ENCODE measurements around the gene IGHMBP2. TPM values are rescaled to one million over a fixed set of nuclear protein-coding genes. Genes with fewer than 3 reads are reported as not detected.

Gene IGHMBP2
- total RNA-seq, 1 experiment from 2014 or later, result 27.8 TPM

DNA sequence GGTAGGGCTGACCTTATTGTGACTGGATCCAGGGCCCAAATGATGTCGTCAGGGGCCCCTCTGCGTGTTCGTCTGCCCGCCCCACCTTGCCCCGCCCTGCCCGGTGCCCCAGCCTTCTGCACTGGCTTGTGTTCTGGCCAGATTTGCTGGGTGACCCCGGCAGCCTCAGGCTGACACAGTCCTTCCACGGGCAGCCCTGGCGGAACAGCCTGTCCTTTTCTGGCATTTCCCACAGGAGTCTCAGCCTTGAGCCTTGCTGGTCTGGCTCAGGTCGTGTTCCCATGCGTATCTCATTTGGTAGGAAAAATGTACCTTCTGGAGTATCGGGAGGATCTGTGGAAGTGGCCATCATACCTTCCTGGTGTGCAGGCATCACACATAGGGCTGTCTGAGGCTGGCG lies 31.0 kb downstream of the IGHMBP2 start:
- Histone ChIP-seq H3K27me3 (ENCODE audit: control insufficient read depth, insufficient read depth, low read length) (no peaks in the 10 kb centered on the region), H3K9me3 (ENCODE audit: control insufficient read depth, insufficient read depth, low read depth, low read length) (no peaks in the 10 kb centered on the region), H3K27ac (ENCODE audit: low read length) (no peak overlapping the region), H3K36me3 (ENCODE audit: control insufficient read depth, insufficient read depth, low read length) (peaks cover 3% of the 10 kb centered on the region; the same call in 1 of the 2 replicates), H3K4me3 (ENCODE audit: low read depth in 2 of 2, low read length in 2 of 2) (no peak overlapping the region), H3K4me1 (ENCODE audit: control insufficient read depth, insufficient read depth, low read length) (no peaks in the 10 kb centered on the region)
- ChIA-PET CTCF (no interaction called here), POLR2A (no interaction called here)
- intact Hi-C loops (cut with micrococcal nuclease; ENCODE audit: unreplicated experiment), result no loop called here
- DNase-seq (ENCODE audit: low read depth, low spot score) (no peak), ATAC-seq (no peak)
- TF ChIP-seq POLR2AphosphoS5 (IDR thresholded peaks at IDR 0.05; ENCODE audit: low read depth, low read length), result no peak
- TF ChIP-seq TCF7L2 (IDR thresholded peaks at IDR 0.05; ENCODE audit: low read depth, low read length), result no peak
- TF ChIP-seq, protein P1, sequence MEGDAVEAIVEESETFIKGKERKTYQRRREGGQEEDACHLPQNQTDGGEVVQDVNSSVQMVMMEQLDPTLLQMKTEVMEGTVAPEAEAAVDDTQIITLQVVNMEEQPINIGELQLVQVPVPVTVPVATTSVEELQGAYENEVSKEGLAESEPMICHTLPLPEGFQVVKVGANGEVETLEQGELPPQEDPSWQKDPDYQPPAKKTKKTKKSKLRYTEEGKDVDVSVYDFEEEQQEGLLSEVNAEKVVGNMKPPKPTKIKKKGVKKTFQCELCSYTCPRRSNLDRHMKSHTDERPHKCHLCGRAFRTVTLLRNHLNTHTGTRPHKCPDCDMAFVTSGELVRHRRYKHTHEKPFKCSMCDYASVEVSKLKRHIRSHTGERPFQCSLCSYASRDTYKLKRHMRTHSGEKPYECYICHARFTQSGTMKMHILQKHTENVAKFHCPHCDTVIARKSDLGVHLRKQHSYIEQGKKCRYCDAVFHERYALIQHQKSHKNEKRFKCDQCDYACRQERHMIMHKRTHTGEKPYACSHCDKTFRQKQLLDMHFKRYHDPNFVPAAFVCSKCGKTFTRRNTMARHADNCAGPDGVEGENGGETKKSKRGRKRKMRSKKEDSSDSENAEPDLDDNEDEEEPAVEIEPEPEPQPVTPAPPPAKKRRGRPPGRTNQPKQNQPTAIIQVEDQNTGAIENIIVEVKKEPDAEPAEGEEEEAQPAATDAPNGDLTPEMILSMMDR (IDR thresholded peaks at IDR 0.05), result no peak
- TF ChIP-seq SIN3A (IDR thresholded peaks at IDR 0.05; ENCODE audit: borderline replicate concordance, insufficient read depth, low read depth, low read length), result no peak
- TF ChIP-seq, protein P2, sequence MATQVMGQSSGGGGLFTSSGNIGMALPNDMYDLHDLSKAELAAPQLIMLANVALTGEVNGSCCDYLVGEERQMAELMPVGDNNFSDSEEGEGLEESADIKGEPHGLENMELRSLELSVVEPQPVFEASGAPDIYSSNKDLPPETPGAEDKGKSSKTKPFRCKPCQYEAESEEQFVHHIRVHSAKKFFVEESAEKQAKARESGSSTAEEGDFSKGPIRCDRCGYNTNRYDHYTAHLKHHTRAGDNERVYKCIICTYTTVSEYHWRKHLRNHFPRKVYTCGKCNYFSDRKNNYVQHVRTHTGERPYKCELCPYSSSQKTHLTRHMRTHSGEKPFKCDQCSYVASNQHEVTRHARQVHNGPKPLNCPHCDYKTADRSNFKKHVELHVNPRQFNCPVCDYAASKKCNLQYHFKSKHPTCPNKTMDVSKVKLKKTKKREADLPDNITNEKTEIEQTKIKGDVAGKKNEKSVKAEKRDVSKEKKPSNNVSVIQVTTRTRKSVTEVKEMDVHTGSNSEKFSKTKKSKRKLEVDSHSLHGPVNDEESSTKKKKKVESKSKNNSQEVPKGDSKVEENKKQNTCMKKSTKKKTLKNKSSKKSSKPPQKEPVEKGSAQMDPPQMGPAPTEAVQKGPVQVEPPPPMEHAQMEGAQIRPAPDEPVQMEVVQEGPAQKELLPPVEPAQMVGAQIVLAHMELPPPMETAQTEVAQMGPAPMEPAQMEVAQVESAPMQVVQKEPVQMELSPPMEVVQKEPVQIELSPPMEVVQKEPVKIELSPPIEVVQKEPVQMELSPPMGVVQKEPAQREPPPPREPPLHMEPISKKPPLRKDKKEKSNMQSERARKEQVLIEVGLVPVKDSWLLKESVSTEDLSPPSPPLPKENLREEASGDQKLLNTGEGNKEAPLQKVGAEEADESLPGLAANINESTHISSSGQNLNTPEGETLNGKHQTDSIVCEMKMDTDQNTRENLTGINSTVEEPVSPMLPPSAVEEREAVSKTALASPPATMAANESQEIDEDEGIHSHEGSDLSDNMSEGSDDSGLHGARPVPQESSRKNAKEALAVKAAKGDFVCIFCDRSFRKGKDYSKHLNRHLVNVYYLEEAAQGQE (IDR thresholded peaks at IDR 0.05; ENCODE audit: insufficient read depth in 1 of 2, low read depth in 2 of 2, low read length in 1 of 2), result no peak
- no TSS peak for BruUV-seq (replicated peaks)
- in situ Hi-C loops (cut with HindIII; ENCODE audit: low pct_unique_long_range_greater_than_20kb, low sequenced_read_pairs), result no loop called here

DNA sequence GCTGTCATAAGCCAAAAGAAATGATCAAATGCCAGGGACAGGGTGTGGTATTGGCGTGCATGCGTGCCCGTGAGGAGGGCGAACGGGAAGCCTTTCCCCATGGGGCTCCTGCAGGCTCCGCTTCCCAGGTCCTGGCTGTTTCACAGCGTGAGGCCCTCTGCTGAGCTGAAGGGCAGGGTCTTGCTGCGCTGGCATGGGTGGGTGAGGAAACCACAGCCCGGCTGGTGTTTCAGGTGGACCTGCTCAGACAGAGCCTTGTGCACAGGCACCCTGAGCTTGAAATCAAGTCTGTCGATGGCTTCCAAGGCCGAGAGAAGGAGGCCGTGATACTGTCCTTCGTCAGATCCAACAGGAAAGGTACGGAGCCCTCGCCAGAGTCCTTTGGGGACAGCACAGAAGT lies 31.4 kb downstream of the IGHMBP2 start:
- ChIA-PET CTCF (no interaction called here), POLR2A (no interaction called here)
- Histone ChIP-seq H3K4me1 (ENCODE audit: control insufficient read depth, insufficient read depth, low read length) (no peaks in the 10 kb centered on the region), H3K27me3 (ENCODE audit: control insufficient read depth, insufficient read depth, low read length) (no peaks in the 10 kb centered on the region), H3K27ac (ENCODE audit: low read length) (no peak overlapping the region), H3K36me3 (ENCODE audit: control insufficient read depth, insufficient read depth, low read length) (peaks cover 3% of the 10 kb centered on the region; the same call in 1 of the 2 replicates), H3K4me3 (ENCODE audit: low read depth in 2 of 2, low read length in 2 of 2) (no peak overlapping the region), H3K9me3 (ENCODE audit: control insufficient read depth, insufficient read depth, low read depth, low read length) (no peaks in the 10 kb centered on the region)
- ATAC-seq, result no peak
- DNase-seq (ENCODE audit: low read depth, low spot score), result no peak
- in situ Hi-C loops (cut with HindIII; ENCODE audit: low pct_unique_long_range_greater_than_20kb, low sequenced_read_pairs) (no loop called here), intact Hi-C loops (cut with micrococcal nuclease; ENCODE audit: unreplicated experiment) (no loop called here)
- TF ChIP-seq SIN3A (IDR thresholded peaks at IDR 0.05; ENCODE audit: borderline replicate concordance, insufficient read depth, low read depth, low read length) (no peak), POLR2AphosphoS5 (IDR thresholded peaks at IDR 0.05; ENCODE audit: low read depth, low read length) (no peak), TCF7L2 (IDR thresholded peaks at IDR 0.05; ENCODE audit: low read depth, low read length) (no peak)
- TF ChIP-seq, protein P2 (IDR thresholded peaks at IDR 0.05; ENCODE audit: insufficient read depth in 1 of 2, low read depth in 2 of 2, low read length in 1 of 2), result no peak
- TF ChIP-seq, protein P1 (IDR thresholded peaks at IDR 0.05), result no peak
- no TSS peak for BruUV-seq (replicated peaks)

Data from Panc1 (cell line).